Muscle of leg (tissue), 9 donors: ENCODE results near the gene MFSD8. TPM values are rescaled to one million over a fixed set of nuclear protein-coding genes. Genes with fewer than 3 reads are reported as not detected.

ENCODE experiments used
- polyA plus RNA-seq, 8 donors: library from polyadenylated mRNA; unstranded; fragments of 120-200 nt; gene quantifications; one replicate each; pipeline versions ENCODE4 v1.2.1 to v1.2.3, GENCODE V29; 2013; ENCODE audit warnings: inconsistent platforms in 1 of 8, low replicate concordance in 1 of 8; ENCODE audit not compliant: insufficient read length in 8 of 8, insufficient read depth in 1 of 8
- total RNA-seq: library from RNA; stranded (reverse); fragments of 120-200 nt; gene quantifications from one replicate; pipeline ENCODE4 v1.2.4, GENCODE V29; 2013

The MFSD8 gene
- total and polyA plus RNA-seq, 9 donors = 12.5 to 22.8 (median 15.7) TPM

Other genes with a start within 250 kb of the MFSD8 start
- not detected for gene SLC25A31, start 234.8 kb downstream of the MFSD8 start, total RNA-seq
- gene SLC25A31, start 234.8 kb downstream of the MFSD8 start, polyA plus RNA-seq = under 1 TPM in 1 of 8 donors, not detected in 7; 0.08 TPM
- 2.5 TPM for gene HSPA4L, start 182.9 kb downstream of the MFSD8 start, total RNA-seq
- gene HSPA4L, start 182.9 kb downstream of the MFSD8 start, polyA plus RNA-seq = 10 to 100 TPM in 4 of 8 donors, 1 to 10 TPM in 4; 7.3 to 14.5 (median 10.5) TPM
- 9.2 TPM for gene PLK4, start 84.3 kb downstream of the MFSD8 start, total RNA-seq
- 10 to 100 TPM in 5 of 8 donors, 1 to 10 TPM in 3; 8.4 to 14.1 (median 10.2) TPM for gene PLK4, start 84.3 kb downstream of the MFSD8 start, polyA plus RNA-seq
- gene ABHD18, start 233 bp upstream of the MFSD8 start, total RNA-seq = 13.0 TPM
- gene ABHD18, start 233 bp upstream of the MFSD8 start, polyA plus RNA-seq = 10 to 100 TPM; 11.1 to 21.7 (median 14.2) TPM
- 35.5 TPM for gene LARP1B, start 96.1 kb upstream of the MFSD8 start, total RNA-seq
- gene LARP1B, start 96.1 kb upstream of the MFSD8 start, polyA plus RNA-seq = 10 to 100 TPM; 16.7 to 23.9 (median 18.2) TPM